GM19463 (cell line): Measurements from ENCODE around the gene FRMPD4.

ENCODE experiments used
- ATAC-seq: cut with Tn5 transposase; IDR thresholded peaks from one replicate; pipeline ENCODE4 v1.9.1; 2021; ENCODE audit warnings: mild to moderate bottlenecking, moderate library complexity; ENCODE audit not compliant: unreplicated experiment

The FRMPD4 gene

GRCh38 chrX:12423346-12423745 lies 285.1 kb downstream of the FRMPD4 start:
- ATAC-seq, result no peak

- no peak for ATAC-seq
Observed at GRCh38 chrX:12425496-12425895, 287.2 kb downstream of the FRMPD4 start.

GRCh38 chrX:12426420-12426819 lies 288.1 kb downstream of the FRMPD4 start:
- no peak for ATAC-seq

GRCh38 chrX:12434493-12434892 lies 296.2 kb downstream of the FRMPD4 start:
- ATAC-seq, result no peak

- no peak for ATAC-seq
Observed at GRCh38 chrX:12439416-12439815, 301.1 kb downstream of the FRMPD4 start.

GRCh38 chrX:12440246-12440645 lies 302.0 kb downstream of the FRMPD4 start:
- no peak for ATAC-seq

- no peak for ATAC-seq
Observed at GRCh38 chrX:12441381-12442128, 303.3 kb downstream of the FRMPD4 start.

GRCh38 chrX:12443534-12444098 lies 305.3 kb downstream of the FRMPD4 start:
- peak; percentile 94 for ATAC-seq

GRCh38 chrX:12446342-12447075 lies 308.2 kb downstream of the FRMPD4 start:
- ATAC-seq, result no peak

GRCh38 chrX:12447448-12448064 lies 309.3 kb downstream of the FRMPD4 start:
- no peak for ATAC-seq

GRCh38 chrX:12452268-12452667 lies 314.0 kb downstream of the FRMPD4 start:
- ATAC-seq, result no peak

- ATAC-seq, result no peak
Observed at GRCh38 chrX:12460929-12461328, 322.7 kb downstream of the FRMPD4 start.

- no peak for ATAC-seq
Observed at GRCh38 chrX:12463052-12463451, 324.8 kb downstream of the FRMPD4 start.

GRCh38 chrX:12463873-12464272 lies 325.6 kb downstream of the FRMPD4 start:
- ATAC-seq, result no peak

- ATAC-seq, result no peak
Observed at GRCh38 chrX:12467321-12467720, 329.0 kb downstream of the FRMPD4 start.

- ATAC-seq, result no peak
Observed at GRCh38 chrX:12469296-12469695, 331.0 kb downstream of the FRMPD4 start.

- ATAC-seq, result no peak
Observed at GRCh38 chrX:12471061-12471460, 332.8 kb downstream of the FRMPD4 start.

GRCh38 chrX:12480956-12481355 lies 342.7 kb downstream of the FRMPD4 start:
- ATAC-seq, result no peak

- ATAC-seq, result no peak
Observed at GRCh38 chrX:12488220-12488619, 349.9 kb downstream of the FRMPD4 start.

GRCh38 chrX:12488771-12489170 lies 350.5 kb downstream of the FRMPD4 start:
- no peak for ATAC-seq

GRCh38 chrX:12489341-12489740 lies 351.1 kb downstream of the FRMPD4 start:
- ATAC-seq, result no peak
